Stimulated activated effector memory CD8-positive, alpha-beta T cell treated with anti-CD3 and anti-CD28 coated beads, Interleukin-12 subunit alpha, Interleukin-12 subunit beta, amount 100 ng/mL, for 72 hours (primary cell): ENCODE results near the gene LRRC58.

Experiments used
- ATAC-seq: fragments of 150-1000 bp; cut with Tn5 transposase; 2 replicates; pipeline ENCODE4 v1.10.0; 2021
- DNase-seq, 2 donors: peaks; one replicate each; pipeline ENCODE4 v3.0.0; 2021 to 2022; ENCODE audit warnings: low spot score in 2 of 2
- H3K27ac Mint-ChIP-seq: one replicate; pipeline ENCODE4 v1.8.0; 2022; ENCODE audit warnings: mild to moderate bottlenecking, mixed read lengths
- H3K36me3 Mint-ChIP-seq: one replicate; pipeline ENCODE4 v1.8.0; 2022; ENCODE audit warnings: mild to moderate bottlenecking, mixed read lengths
- H3K4me1 Mint-ChIP-seq: one replicate; pipeline ENCODE4 v1.8.0; 2022; ENCODE audit warnings: mixed read lengths
- H3K4me3 Mint-ChIP-seq: one replicate; pipeline ENCODE4 v1.8.0; 2022; ENCODE audit warnings: mild to moderate bottlenecking, mixed read lengths
- H3K9me3 Mint-ChIP-seq: one replicate; pipeline ENCODE4 v1.8.0; 2022; ENCODE audit warnings: mixed read lengths

The LRRC58 gene

GRCh38 chr3:120274739-120275167 lies 74.4 kb downstream of the LRRC58 start:
- no peak overlapping the region for H3K4me3 Mint-ChIP-seq
- H3K4me1 Mint-ChIP-seq = no peaks in the 10 kb centered on the region
- no peak for ATAC-seq
- no peaks in the 10 kb centered on the region for H3K36me3 Mint-ChIP-seq
- H3K27ac Mint-ChIP-seq = no peak overlapping the region
- DNase-seq = no peak
- no peaks in the 10 kb centered on the region for H3K9me3 Mint-ChIP-seq
